CD4-positive, alpha-beta T cell treated with Interleukin-15 for 4 hours (primary cell): Measurements from ENCODE around the gene LRPAP1.
"Not testable (repeated sequence)": the region's sequence is repeated elsewhere in the genome, so short reads cannot be mapped to it uniquely, and the experiment has no call there.

Source experiments
- DNase-seq: peaks from one replicate; pipeline ENCODE4 v3.0.0-alpha.2; 2020; ENCODE audit warnings: low spot score

The LRPAP1 gene

GRCh38 chr4:3471098-3471760, 61.0 kb downstream of the LRPAP1 start:
- DNase-seq, result no peak

- DNase-seq, result no peak
These were observed 61.8 kb downstream of the LRPAP1 start for GRCh38 chr4:3470244-3471097.

GRCh38 chr4:3469386-3470243, 62.6 kb downstream of the LRPAP1 start:
- no peak for DNase-seq

- DNase-seq, result no peak
These were observed 63.4 kb downstream of the LRPAP1 start for GRCh38 chr4:3468804-3469203.

GRCh38 chr4:3468154-3468553, 64.1 kb downstream of the LRPAP1 start:
- DNase-seq, result no peak

- DNase-seq, result no peak
These were observed 64.6 kb downstream of the LRPAP1 start for GRCh38 chr4:3467601-3468031.

- DNase-seq, result no peak
These were observed 65.3 kb downstream of the LRPAP1 start for GRCh38 chr4:3466691-3467600.

GRCh38 chr4:3465698-3466671, 66.2 kb downstream of the LRPAP1 start:
- DNase-seq, result no peak

GRCh38 chr4:3464911-3465697, 67.1 kb downstream of the LRPAP1 start:
- DNase-seq, result no peak

GRCh38 chr4:3464349-3464905, 67.8 kb downstream of the LRPAP1 start:
- DNase-seq, result no peak

- no peak for DNase-seq
These were observed 68.5 kb downstream of the LRPAP1 start for GRCh38 chr4:3463556-3464348.

- DNase-seq, result no peak
These were observed 69.3 kb downstream of the LRPAP1 start, which contains the start of gene DOK7 for GRCh38 chr4:3462790-3463415. Gene DOK7, plus strand, starts transcription at chr4:3463306. Its CDS starts 70 bp downstream, at chr4:3463376.

GRCh38 chr4:3462321-3462789, 69.9 kb downstream of the LRPAP1 start:
- no peak for DNase-seq

GRCh38 chr4:3461515-3462291, 70.5 kb downstream of the LRPAP1 start:
- no peak for DNase-seq

- DNase-seq, result no peak
These were observed 71.3 kb downstream of the LRPAP1 start for GRCh38 chr4:3460926-3461325.

- DNase-seq, result not testable (repeated sequence)
These were observed 73.1 kb downstream of the LRPAP1 start for GRCh38 chr4:3459156-3459555.

GRCh38 chr4:3458371-3458770, 73.9 kb downstream of the LRPAP1 start:
- DNase-seq, result no peak
